Ascending aorta (tissue), 2 donors: Measurements from ENCODE around the gene LDLRAD4. TPM values are rescaled to one million over a fixed set of nuclear protein-coding genes. Genes with fewer than 3 reads are reported as not detected.

Experiments
- DNase-seq, 2 donors: peaks; one replicate each; pipeline ENCODE4 v3.0.0-alpha.2; 2019; ENCODE audit warnings: low spot score in 2 of 2
- H3K27ac ChIP-seq, 2 donors: fragments of 200-600 bp; sonication (generic); one replicate each; pipeline ENCODE4 v1.5.1; 2016 to 2017; ENCODE audit warnings: mild to moderate bottlenecking in 1 of 2
- H3K27me3 ChIP-seq: fragments of 200-600 bp; sonication (generic); one replicate; pipeline ENCODE4 v1.5.1; 2017
- H3K36me3 ChIP-seq, 2 donors: fragments of 200-600 bp; sonication (generic); one replicate each; pipeline ENCODE4 v1.5.1; 2016
- H3K4me1 ChIP-seq, 2 donors: fragments of 200-600 bp; sonication (generic); one replicate each; pipeline ENCODE4 v1.5.1; 2016 to 2017; ENCODE audit warnings: mild to moderate bottlenecking in 1 of 2
- H3K4me3 ChIP-seq, 2 donors: fragments of 200-600 bp; sonication (generic); one replicate each; pipeline ENCODE4 v1.5.1; 2016 to 2017; ENCODE audit warnings: mild to moderate bottlenecking in 1 of 2
- H3K9me3 ChIP-seq, 2 donors: fragments of 200-600 bp; sonication (generic); one replicate each; pipeline ENCODE4 v1.5.1; 2016
- intact Hi-C: fragments of 100-400 bp; cut with DNase I; formaldehyde crosslinking; loops from one replicate; pipeline ENCODE4 v1.15.1; 2023
- total RNA-seq: library from RNA; depleted of rRNA; stranded (reverse); fragments of >200 nt; gene quantifications from one replicate; pipeline ENCODE4 v1.1.0, GENCODE V29; 2016
- TF ChIP-seq, protein P1 (sequence below), 3 experiments: fragments of 200-600 bp in 2 of 3; fragments of 450-650 bp in 1 of 3; sonication (generic) in 2 of 3; IDR thresholded peaks; one replicate each; pipeline ENCODE4 v1.5.1; 2016 to 2019; ENCODE audit warnings: antibody characterized with exemption in 3 of 3, mild to moderate bottlenecking in 1 of 3, moderate library complexity in 1 of 3

The LDLRAD4 gene
- total RNA-seq, 1 donor from 2014 or later: 21.0 TPM

GRCh38 chr18:13313006-13313686, 94.6 kb downstream of the LDLRAD4 start:
- H3K27me3 ChIP-seq: no peaks in the 10 kb centered on the region
- peaks cover 0 to 7% of the 10 kb centered on the region in 2 donors for H3K36me3 ChIP-seq
- TF ChIP-seq, protein P1, sequence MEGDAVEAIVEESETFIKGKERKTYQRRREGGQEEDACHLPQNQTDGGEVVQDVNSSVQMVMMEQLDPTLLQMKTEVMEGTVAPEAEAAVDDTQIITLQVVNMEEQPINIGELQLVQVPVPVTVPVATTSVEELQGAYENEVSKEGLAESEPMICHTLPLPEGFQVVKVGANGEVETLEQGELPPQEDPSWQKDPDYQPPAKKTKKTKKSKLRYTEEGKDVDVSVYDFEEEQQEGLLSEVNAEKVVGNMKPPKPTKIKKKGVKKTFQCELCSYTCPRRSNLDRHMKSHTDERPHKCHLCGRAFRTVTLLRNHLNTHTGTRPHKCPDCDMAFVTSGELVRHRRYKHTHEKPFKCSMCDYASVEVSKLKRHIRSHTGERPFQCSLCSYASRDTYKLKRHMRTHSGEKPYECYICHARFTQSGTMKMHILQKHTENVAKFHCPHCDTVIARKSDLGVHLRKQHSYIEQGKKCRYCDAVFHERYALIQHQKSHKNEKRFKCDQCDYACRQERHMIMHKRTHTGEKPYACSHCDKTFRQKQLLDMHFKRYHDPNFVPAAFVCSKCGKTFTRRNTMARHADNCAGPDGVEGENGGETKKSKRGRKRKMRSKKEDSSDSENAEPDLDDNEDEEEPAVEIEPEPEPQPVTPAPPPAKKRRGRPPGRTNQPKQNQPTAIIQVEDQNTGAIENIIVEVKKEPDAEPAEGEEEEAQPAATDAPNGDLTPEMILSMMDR (IDR thresholded peaks at IDR 0.05): no peak
- H3K9me3 ChIP-seq: peaks cover 0 to 10% of the 10 kb centered on the region in 2 donors
- no peak overlapping the region for H3K27ac ChIP-seq
- no peak for DNase-seq
- no peak overlapping the region for H3K4me3 ChIP-seq
- intact Hi-C loops: no loop called here
- no peaks in the 10 kb centered on the region for H3K4me1 ChIP-seq

DNA sequence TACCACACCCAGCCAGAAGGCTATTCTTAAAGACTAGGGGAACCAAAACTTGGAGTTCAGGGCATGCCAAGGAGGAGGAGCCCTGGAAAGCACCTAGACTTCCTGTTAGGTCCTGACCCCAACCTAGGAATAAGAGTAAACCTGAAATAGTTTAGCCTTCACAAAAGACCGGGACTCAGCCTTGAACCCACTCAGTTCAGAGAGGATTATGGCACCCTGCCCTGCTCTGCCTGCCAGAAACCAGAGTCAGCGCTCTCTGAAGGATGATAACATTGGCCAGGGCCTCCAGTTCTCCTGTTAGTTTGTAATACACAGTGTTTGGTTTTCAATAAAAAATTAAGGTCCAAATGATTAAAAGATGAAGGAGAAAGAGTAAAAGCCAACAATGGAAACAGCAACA, 96.4 kb downstream of the LDLRAD4 start:
- DNase-seq: no peak
- Histone ChIP-seq H3K36me3 (peaks cover 0 to 7% of the 10 kb centered on the region in 2 donors), H3K9me3 (peaks cover 0 to 10% of the 10 kb centered on the region in 2 donors), H3K4me1 (peaks cover 0 to 12% of the 10 kb centered on the region in 2 donors), H3K4me3 (no peak overlapping the region), H3K27ac (peak overlapping the region in 1 of 2 donors; percentile 10), H3K27me3 (no peaks in the 10 kb centered on the region)
- TF ChIP-seq, protein P1 (IDR thresholded peaks at IDR 0.05): no peak
- intact Hi-C loops: no loop called here

- DNase-seq: no peak
- H3K9me3 ChIP-seq: peaks cover 0 to 10% of the 10 kb centered on the region in 2 donors
- TF ChIP-seq, protein P1 (IDR thresholded peaks at IDR 0.05): no peak
- no peak overlapping the region for H3K27ac ChIP-seq
- H3K4me3 ChIP-seq: no peak overlapping the region
- H3K27me3 ChIP-seq: no peaks in the 10 kb centered on the region
- H3K36me3 ChIP-seq: peaks cover 0 to 7% of the 10 kb centered on the region in 2 donors
- H3K4me1 ChIP-seq: peaks cover 0 to 18% of the 10 kb centered on the region in 2 donors
- intact Hi-C loops: no loop called here
Observed at GRCh38 chr18:13316063-13316462, 97.5 kb downstream of the LDLRAD4 start.

DNA sequence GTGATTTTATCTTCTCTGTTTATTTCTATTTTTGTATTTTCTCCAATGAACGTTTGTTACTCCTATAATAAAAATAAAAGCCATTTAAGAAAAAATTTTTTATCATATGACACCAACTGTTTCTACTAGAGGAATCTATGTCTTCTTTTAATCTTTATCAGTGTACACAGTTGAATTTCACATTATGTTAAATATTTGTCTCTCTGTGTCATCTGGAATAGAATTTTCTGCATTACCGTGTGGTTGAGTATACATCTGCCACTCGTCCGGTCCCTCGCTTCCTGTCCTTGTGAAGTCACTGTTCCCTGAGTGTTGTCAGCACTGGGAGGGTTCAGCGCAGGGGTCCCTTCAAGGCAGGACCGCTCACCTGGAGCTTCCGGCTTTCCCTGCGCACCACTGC, 99.2 kb downstream of the LDLRAD4 start:
- H3K4me3 ChIP-seq: no peak overlapping the region
- peaks cover 0 to 7% of the 10 kb centered on the region in 2 donors for H3K36me3 ChIP-seq
- H3K27ac ChIP-seq: peak overlapping the region; percentile 83 to 85
- intact Hi-C loops: loop anchor here (2.0 kb wide), 2 partner anchors 57 to 63 kb away; no protein-coding TSS in a partner anchor
- TF ChIP-seq, protein P1 (IDR thresholded peaks at IDR 0.05): no peak
- DNase-seq: no peak
- H3K27me3 ChIP-seq: no peaks in the 10 kb centered on the region
- peaks cover 0 to 10% of the 10 kb centered on the region in 2 donors for H3K9me3 ChIP-seq
- peaks cover 0 to 22% of the 10 kb centered on the region in 2 donors for H3K4me1 ChIP-seq

- TF ChIP-seq, protein P1 (IDR thresholded peaks at IDR 0.05): no peak
- Histone ChIP-seq H3K36me3 (peaks cover 0 to 4% of the 10 kb centered on the region in 2 donors), H3K4me1 (peaks cover 0 to 29% of the 10 kb centered on the region in 2 donors), H3K4me3 (peak overlapping the region in 1 of 2 donors; percentile 1), H3K27ac (peak overlapping the region; percentile 83 to 85), H3K9me3 (peaks cover 0 to 10% of the 10 kb centered on the region in 2 donors), H3K27me3 (no peaks in the 10 kb centered on the region)
- no peak for DNase-seq
- intact Hi-C loops: loop anchor here (2.0 kb wide), 2 partner anchors 58 to 62 kb away; no protein-coding TSS in a partner anchor
Observed at GRCh38 chr18:13318731-13319501, 100.4 kb downstream of the LDLRAD4 start.
